Kidney (tissue), 14 donors: ENCODE measurements around the gene SNX11. TPM values are rescaled to one million over a fixed set of nuclear protein-coding genes. Genes with fewer than 3 reads are reported as not detected.

Source experiments
- DNase-seq, 5 donors: peaks; one replicate each; pipeline ENCODE4 v3.0.0-alpha.2; 2013 to 2020
- FAIRE-seq: peaks from 2 replicates; lab custom pipeline; 2012; peaks lifted over from hg19 to GRCh38; lab: Jason Lieb, UNC
- H3K27ac ChIP-seq, 2 donors: one replicate each; pipeline ENCODE4 v1.7.0; 2013; ENCODE audit warnings: low read depth in 2 of 2, low read length in 2 of 2, inconsistent platforms in 1 of 2
- H3K27me3 ChIP-seq: one replicate; pipeline ENCODE4 v1.7.1; 2013; ENCODE audit warnings: low read length, inconsistent platforms; ENCODE audit not compliant: control insufficient read depth, insufficient read depth
- H3K36me3 ChIP-seq, 3 donors: one replicate each; pipeline versions ENCODE4 v1.7.0 to v1.7.1; 2013; ENCODE audit warnings: low read length in 3 of 3, control low read depth in 1 of 3, inconsistent platforms in 1 of 3; ENCODE audit not compliant: insufficient read depth in 3 of 3, control insufficient read depth in 2 of 3
- H3K4me1 ChIP-seq, 3 donors: one replicate each; pipeline versions ENCODE4 v1.7.0 to v1.7.1; 2013; ENCODE audit warnings: low read length in 3 of 3, inconsistent platforms in 1 of 3, low read depth in 1 of 3; ENCODE audit not compliant: control insufficient read depth in 2 of 3, insufficient read depth in 2 of 3
- H3K4me3 ChIP-seq, 3 donors: one replicate each; pipeline versions ENCODE4 v1.7.0 to v1.8.1; 2013; ENCODE audit warnings: low read length in 3 of 3, control low read depth in 1 of 3, inconsistent platforms in 1 of 3
- H3K9ac ChIP-seq, 3 donors: one replicate each; pipeline versions ENCODE4 v1.7.0 to v1.7.1; 2013; ENCODE audit warnings: low read length in 3 of 3, control low read depth in 1 of 3, inconsistent platforms in 1 of 3
- H3K9me3 ChIP-seq, 3 donors: one replicate each; pipeline versions ENCODE4 v1.7.0 to v1.7.1; 2013; ENCODE audit warnings: low read length in 3 of 3, control low read depth in 1 of 3, inconsistent platforms in 1 of 3; ENCODE audit not compliant: control insufficient read depth in 2 of 3, insufficient read depth in 1 of 3
- intact Hi-C: fragments of 100-400 bp; cut with DNase I; formaldehyde crosslinking; loops from one replicate; pipeline ENCODE4 v1.11.1; 2022
- polyA plus RNA-seq: library from polyadenylated mRNA; stranded (reverse); fragments of 350-450 nt; fragmentation: Illumina TruSeq; extraction: RNeasy Lipid Tissue Mini Kit (QIAGEN cat#74804); gene quantifications from one replicate; pipeline ENCODE4 v1.2.3, GENCODE V29; 2014; ENCODE audit warnings: low read depth, low replicate concordance; ENCODE audit not compliant: insufficient read depth
- total RNA-seq: library from RNA; stranded (reverse); fragmentation: NEBNext Ultra II Directional; extraction: Animal tissue kit (Norgen Biotek cat#: 25700); gene quantifications from one replicate; pipeline ENCODE4 v1.2.1, GENCODE V29; 2021
- TF ChIP-seq, protein P1 (sequence below): IDR thresholded peaks from 3 replicates; pipeline ENCODE4 v1.5.1; 2012; ENCODE audit warnings: mild to moderate bottlenecking, moderate library complexity, borderline replicate concordance; ENCODE audit not compliant: insufficient read depth; ENCODE audit errors: extremely low read depth
- donor health status: control.
- donor health status: control.
- donor health status: control.
- donor health status: control.
- donor health status: control.
- donor health status: DM: yes; HTN: yes; CAD: no.
- donor health status: Normal renal cell carcinoma (clear cell type).

The SNX11 gene
- total and polyA plus RNA-seq, 2 donors from 2014 or later: 22.4 to 25.3 TPM

DNA sequence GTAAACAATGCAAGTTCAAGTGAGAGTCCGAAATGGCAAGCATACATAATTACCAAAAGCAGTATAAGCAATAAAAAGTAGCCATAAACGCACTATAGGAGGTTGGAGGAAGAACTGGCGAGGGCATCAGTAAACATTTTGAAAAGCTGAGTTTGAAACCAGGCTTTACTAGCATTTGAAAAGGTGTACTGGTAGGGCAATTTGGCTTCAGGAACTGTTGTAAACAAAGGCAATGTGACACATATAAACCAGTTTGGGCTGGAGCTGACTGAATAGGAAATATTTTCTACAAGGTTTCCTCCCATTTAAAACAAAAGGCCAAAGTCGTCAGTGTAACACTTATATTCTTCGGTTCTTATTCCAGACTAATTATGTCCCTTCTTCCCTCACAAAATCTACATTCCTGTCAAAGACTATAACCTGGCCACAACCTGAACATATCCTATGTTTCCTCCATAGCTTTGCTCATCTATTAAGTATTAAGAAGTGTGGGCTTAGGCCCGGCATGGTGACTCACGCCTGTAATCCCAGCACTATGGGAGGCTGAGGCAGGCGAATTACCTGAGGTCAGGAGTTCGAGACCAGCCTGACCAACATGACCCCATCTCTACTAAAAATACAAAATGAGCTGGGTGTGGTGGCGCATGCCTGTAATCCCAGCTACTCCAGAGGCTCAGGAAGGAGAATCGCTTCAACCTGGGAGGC, 14.1 kb upstream of the SNX11 start:
- DNase-seq: no peak
- TF ChIP-seq, protein P1, sequence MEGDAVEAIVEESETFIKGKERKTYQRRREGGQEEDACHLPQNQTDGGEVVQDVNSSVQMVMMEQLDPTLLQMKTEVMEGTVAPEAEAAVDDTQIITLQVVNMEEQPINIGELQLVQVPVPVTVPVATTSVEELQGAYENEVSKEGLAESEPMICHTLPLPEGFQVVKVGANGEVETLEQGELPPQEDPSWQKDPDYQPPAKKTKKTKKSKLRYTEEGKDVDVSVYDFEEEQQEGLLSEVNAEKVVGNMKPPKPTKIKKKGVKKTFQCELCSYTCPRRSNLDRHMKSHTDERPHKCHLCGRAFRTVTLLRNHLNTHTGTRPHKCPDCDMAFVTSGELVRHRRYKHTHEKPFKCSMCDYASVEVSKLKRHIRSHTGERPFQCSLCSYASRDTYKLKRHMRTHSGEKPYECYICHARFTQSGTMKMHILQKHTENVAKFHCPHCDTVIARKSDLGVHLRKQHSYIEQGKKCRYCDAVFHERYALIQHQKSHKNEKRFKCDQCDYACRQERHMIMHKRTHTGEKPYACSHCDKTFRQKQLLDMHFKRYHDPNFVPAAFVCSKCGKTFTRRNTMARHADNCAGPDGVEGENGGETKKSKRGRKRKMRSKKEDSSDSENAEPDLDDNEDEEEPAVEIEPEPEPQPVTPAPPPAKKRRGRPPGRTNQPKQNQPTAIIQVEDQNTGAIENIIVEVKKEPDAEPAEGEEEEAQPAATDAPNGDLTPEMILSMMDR: no peak
- Histone ChIP-seq H3K27me3 (no peaks in the 10 kb centered on the region), H3K4me1 (peaks cover 0 to 7% (median 0%) of the 10 kb centered on the region in 3 donors), H3K36me3 (no peaks in the 10 kb centered on the region), H3K4me3 (no peak overlapping the region), H3K9ac (no peak overlapping the region), H3K27ac (peak overlapping the region; percentile 76 to 83), H3K9me3 (no peaks in the 10 kb centered on the region)
- FAIRE-seq: no peak
- intact Hi-C loops: no loop called here

DNA sequence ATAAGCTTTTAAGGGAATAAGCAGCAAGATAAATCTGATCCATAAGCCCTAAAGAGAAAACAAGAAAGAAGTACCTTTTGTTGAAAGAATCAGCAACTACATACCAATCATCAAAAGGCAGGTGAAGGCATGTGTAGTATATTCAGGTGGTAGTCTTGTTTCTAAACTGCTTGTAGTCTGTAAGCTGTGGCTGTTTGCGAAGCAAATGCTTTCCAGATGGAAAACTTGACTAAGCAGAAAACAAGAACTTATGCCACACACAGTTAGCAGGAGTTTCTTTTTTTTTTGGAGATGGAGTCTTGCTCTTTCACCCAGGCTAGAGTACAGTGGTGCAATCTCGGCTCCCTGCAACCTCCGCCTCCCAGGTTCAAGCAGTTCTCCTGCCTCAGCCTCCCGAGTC, 12.0 kb upstream of the SNX11 start:
- no peak overlapping the region for H3K4me3 ChIP-seq
- no peaks in the 10 kb centered on the region for H3K9me3 ChIP-seq
- H3K27me3 ChIP-seq: no peaks in the 10 kb centered on the region
- intact Hi-C loops: no loop called here
- H3K27ac ChIP-seq: no peak overlapping the region
- H3K4me1 ChIP-seq: peaks cover 0 to 7% (median 4%) of the 10 kb centered on the region in 3 donors
- TF ChIP-seq, protein P1: no peak
- FAIRE-seq (no peak), DNase-seq (no peak)
- H3K9ac ChIP-seq: no peak overlapping the region
- H3K36me3 ChIP-seq: no peaks in the 10 kb centered on the region

DNA sequence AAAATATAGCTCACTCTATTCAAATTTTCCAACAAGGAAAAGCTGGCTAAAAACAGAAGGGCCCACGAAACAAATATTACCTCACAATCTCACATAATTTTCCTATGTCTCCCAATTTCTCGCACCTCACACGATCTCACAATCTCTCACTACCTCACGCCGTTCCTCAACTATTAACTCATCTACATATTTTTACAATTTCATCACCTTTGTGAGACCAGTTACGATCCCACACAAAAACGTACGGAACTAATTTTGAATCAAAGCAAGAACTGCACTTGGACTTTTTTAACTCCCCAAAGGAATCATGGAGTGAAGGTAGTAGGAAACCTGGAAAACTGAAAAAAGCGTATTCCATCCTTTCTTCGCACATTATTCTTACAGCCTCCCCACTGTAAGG, 7.4 kb upstream of the SNX11 start:
- TF ChIP-seq, protein P1: no peak
- intact Hi-C loops: no loop called here
- no peak for DNase-seq
- no peaks in the 10 kb centered on the region for H3K27me3 ChIP-seq
- FAIRE-seq: no peak
- no peaks in the 10 kb centered on the region for H3K9me3 ChIP-seq
- H3K9ac ChIP-seq: peak overlapping the region in 2 of 3 donors; percentile 56 to 80
- H3K27ac ChIP-seq: peak overlapping the region; percentile 81 to 85
- H3K4me1 ChIP-seq: peaks cover 0 to 4% (median 2%) of the 10 kb centered on the region in 3 donors
- H3K36me3 ChIP-seq: no peaks in the 10 kb centered on the region
- H3K4me3 ChIP-seq: peak overlapping the region; percentile 53 to 75 (median 69)

DNA sequence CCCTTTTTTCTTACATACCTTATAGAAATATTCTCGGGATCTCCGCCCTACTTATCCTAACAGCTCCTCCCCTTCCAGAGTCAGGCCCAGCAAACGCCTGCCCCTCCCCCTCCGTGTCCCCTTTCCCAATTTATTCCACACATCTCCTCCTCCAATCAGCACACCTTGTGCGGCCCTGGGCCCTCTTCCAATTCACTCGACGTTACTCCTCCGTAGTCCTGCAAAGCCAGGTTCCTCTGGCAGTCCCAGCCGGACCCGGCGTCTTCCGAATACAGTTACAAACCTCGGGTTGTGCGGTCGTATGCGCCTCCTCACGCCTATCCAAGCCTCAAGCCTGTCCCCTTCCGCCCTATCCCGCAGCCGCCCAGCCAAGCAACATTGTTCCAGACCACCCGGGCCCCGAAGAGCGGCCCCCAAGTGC, 7.0 kb upstream of the SNX11 start:
- Histone ChIP-seq H3K9me3 (no peaks in the 10 kb centered on the region), H3K27me3 (no peaks in the 10 kb centered on the region), H3K4me1 (peaks cover 0 to 4% (median 2%) of the 10 kb centered on the region in 3 donors), H3K4me3 (peak overlapping the region; percentile 53 to 75 (median 69)), H3K9ac (peak overlapping the region; percentile 19 to 80 (median 56)), H3K27ac (peak overlapping the region; percentile 81 to 85), H3K36me3 (no peaks in the 10 kb centered on the region)
- intact Hi-C loops: no loop called here
- DNase-seq (peak; percentile 80 to 88 (median 86)), FAIRE-seq (no peak)
- TF ChIP-seq, protein P1: no peak
